ENCODE results near the gene NT5DC3.

Gene NT5DC3

DNA sequence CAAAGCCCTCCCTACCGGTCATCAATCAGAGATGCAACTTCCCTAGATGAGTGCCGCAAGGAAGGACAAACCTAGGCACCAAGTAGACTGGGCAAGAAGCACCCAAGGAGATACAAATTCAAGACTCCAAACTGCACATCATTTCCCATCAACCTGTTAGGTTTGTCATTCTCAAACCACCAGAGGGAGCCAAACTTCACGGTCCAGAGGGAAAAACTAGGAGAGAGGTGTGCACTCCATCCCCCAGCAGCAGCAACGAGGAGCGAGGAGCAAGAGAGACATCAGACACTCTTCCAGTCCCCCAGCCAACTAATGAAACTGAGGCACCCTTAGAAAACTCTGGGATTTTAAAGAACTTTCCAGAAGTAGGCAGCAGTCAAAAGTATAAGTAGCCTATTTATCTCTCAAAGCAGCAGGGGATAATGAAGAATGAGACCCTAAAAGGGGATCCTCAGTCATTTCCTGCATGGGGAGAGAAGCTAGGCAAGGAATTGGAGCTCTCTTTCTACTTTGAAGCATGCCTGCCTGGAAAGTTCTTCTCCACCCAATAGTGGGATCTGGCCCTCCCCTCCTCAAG is 37.0 kb upstream of the NT5DC3 start:
- TF ChIP-seq ZNF8 (CRISPR knock-in tag; IDR thresholded peaks at IDR 0.05) (no peak), CSDC2 (CRISPR knock-in tag; IDR thresholded peaks at IDR 0.05) (no peak), OSR1 (CRISPR knock-in tag; IDR thresholded peaks at IDR 0.05) (no peak), CSRNP3 (CRISPR knock-in tag; IDR thresholded peaks at IDR 0.05) (no peak), ZC3H10 (CRISPR knock-in tag; IDR thresholded peaks at IDR 0.05) (no peak), TCF4 (CRISPR knock-in tag; IDR thresholded peaks at IDR 0.05; ENCODE audit: borderline replicate concordance) (no peak), ESRRG (CRISPR knock-in tag; IDR thresholded peaks at IDR 0.05) (no peak), ZNF565 (CRISPR knock-in tag; conservative IDR thresholded peaks at IDR 0.05; ENCODE audit: low read depth) (no peak), ZFP3 (CRISPR knock-in tag; IDR thresholded peaks at IDR 0.05) (no peak), BACH2 (CRISPR knock-in tag; IDR thresholded peaks at IDR 0.05; ENCODE audit: borderline replicate concordance) (no peak), ARNTL (CRISPR knock-in tag; IDR thresholded peaks at IDR 0.05; ENCODE audit: borderline replicate concordance, low read depth) (no peak), ZNF70 (CRISPR knock-in tag; IDR thresholded peaks at IDR 0.05) (no peak), ISL1 (CRISPR knock-in tag; IDR thresholded peaks at IDR 0.05) (no peak), PPARA (CRISPR knock-in tag; IDR thresholded peaks at IDR 0.05; ENCODE audit: borderline replicate concordance) (no peak), RARB (CRISPR knock-in tag; IDR thresholded peaks at IDR 0.05) (no peak), TOX (CRISPR knock-in tag; IDR thresholded peaks at IDR 0.05; ENCODE audit: borderline replicate concordance) (no peak)
- TF ChIP-seq, protein P1, sequence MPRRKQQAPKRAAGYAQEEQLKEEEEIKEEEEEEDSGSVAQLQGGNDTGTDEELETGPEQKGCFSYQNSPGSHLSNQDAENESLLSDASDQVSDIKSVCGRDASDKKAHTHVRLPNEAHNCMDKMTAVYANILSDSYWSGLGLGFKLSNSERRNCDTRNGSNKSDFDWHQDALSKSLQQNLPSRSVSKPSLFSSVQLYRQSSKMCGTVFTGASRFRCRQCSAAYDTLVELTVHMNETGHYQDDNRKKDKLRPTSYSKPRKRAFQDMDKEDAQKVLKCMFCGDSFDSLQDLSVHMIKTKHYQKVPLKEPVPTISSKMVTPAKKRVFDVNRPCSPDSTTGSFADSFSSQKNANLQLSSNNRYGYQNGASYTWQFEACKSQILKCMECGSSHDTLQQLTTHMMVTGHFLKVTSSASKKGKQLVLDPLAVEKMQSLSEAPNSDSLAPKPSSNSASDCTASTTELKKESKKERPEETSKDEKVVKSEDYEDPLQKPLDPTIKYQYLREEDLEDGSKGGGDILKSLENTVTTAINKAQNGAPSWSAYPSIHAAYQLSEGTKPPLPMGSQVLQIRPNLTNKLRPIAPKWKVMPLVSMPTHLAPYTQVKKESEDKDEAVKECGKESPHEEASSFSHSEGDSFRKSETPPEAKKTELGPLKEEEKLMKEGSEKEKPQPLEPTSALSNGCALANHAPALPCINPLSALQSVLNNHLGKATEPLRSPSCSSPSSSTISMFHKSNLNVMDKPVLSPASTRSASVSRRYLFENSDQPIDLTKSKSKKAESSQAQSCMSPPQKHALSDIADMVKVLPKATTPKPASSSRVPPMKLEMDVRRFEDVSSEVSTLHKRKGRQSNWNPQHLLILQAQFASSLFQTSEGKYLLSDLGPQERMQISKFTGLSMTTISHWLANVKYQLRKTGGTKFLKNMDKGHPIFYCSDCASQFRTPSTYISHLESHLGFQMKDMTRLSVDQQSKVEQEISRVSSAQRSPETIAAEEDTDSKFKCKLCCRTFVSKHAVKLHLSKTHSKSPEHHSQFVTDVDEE (CRISPR knock-in tag; IDR thresholded peaks at IDR 0.05), result no peak
- TF ChIP-seq, protein P2, sequence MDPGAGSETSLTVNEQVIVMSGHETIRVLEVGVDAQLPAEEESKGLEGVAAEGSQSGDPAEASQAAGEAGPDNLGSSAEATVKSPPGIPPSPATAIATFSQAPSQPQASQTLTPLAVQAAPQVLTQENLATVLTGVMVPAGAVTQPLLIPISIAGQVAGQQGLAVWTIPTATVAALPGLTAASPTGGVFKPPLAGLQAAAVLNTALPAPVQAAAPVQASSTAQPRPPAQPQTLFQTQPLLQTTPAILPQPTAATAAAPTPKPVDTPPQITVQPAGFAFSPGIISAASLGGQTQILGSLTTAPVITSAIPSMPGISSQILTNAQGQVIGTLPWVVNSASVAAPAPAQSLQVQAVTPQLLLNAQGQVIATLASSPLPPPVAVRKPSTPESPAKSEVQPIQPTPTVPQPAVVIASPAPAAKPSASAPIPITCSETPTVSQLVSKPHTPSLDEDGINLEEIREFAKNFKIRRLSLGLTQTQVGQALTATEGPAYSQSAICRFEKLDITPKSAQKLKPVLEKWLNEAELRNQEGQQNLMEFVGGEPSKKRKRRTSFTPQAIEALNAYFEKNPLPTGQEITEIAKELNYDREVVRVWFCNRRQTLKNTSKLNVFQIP (CRISPR knock-in tag; IDR thresholded peaks at IDR 0.05; ENCODE audit: borderline replicate concordance, low read depth), result no peak
- TF ChIP-seq, protein P3, sequence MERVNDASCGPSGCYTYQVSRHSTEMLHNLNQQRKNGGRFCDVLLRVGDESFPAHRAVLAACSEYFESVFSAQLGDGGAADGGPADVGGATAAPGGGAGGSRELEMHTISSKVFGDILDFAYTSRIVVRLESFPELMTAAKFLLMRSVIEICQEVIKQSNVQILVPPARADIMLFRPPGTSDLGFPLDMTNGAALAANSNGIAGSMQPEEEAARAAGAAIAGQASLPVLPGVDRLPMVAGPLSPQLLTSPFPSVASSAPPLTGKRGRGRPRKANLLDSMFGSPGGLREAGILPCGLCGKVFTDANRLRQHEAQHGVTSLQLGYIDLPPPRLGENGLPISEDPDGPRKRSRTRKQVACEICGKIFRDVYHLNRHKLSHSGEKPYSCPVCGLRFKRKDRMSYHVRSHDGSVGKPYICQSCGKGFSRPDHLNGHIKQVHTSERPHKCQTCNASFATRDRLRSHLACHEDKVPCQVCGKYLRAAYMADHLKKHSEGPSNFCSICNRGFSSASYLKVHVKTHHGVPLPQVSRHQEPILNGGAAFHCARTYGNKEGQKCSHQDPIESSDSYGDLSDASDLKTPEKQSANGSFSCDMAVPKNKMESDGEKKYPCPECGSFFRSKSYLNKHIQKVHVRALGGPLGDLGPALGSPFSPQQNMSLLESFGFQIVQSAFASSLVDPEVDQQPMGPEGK (CRISPR knock-in tag; IDR thresholded peaks at IDR 0.05; ENCODE audit: borderline replicate concordance), result no peak
- ATAC-seq, result peak; percentile 98

DNA sequence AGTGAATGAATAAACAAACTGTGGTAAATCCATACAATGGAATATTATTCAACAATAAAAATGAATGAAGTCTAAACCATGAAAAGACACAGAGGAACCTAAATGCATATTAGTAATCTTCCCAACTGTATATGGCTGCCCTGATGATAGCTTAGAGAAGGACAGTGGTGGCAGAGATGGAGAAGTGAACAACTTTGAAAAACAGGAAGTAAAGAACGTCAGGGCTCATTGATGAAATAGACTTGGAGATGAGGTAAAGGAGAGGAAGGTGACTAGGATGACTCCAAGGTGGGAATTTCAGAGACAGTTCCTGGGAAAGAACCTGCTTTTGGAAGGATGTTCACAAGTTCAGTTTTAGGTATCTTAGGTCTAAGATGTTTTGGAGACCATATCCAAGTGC is 36.3 kb upstream of the NT5DC3 start:
- no peak for ATAC-seq
- TF ChIP-seq ZNF8 (CRISPR knock-in tag; IDR thresholded peaks at IDR 0.05) (peak; percentile 85), TOX (CRISPR knock-in tag; IDR thresholded peaks at IDR 0.05; ENCODE audit: borderline replicate concordance) (no peak)

- ATAC-seq, result no peak
- TF ChIP-seq, protein P1 (CRISPR knock-in tag; IDR thresholded peaks at IDR 0.05), result no peak
- TF ChIP-seq ZFP30 (CRISPR knock-in tag; IDR thresholded peaks at IDR 0.05) (no peak), CSDC2 (CRISPR knock-in tag; IDR thresholded peaks at IDR 0.05) (no peak), GLIS3 (CRISPR knock-in tag; IDR thresholded peaks at IDR 0.05) (no peak), ISL1 (CRISPR knock-in tag; IDR thresholded peaks at IDR 0.05) (no peak), TOX (CRISPR knock-in tag; IDR thresholded peaks at IDR 0.05; ENCODE audit: borderline replicate concordance) (no peak), ZC3H10 (CRISPR knock-in tag; IDR thresholded peaks at IDR 0.05) (no peak)
- TF ChIP-seq, protein P3 (CRISPR knock-in tag; IDR thresholded peaks at IDR 0.05; ENCODE audit: borderline replicate concordance), result no peak
Observed at GRCh38 chr12:103875666-103876065, 34.6 kb upstream of the NT5DC3 start.

Measured in SK-N-SH treated with all-trans-retinoic acid at 6 μM for 48 hours (cell line).